ENCODE data around the gene AKAP13. TPM values are rescaled to one million over a fixed set of nuclear protein-coding genes. Genes with fewer than 3 reads are reported as not detected.
A peak's percentile ranks its signal among the peaks of the same experiment; 100 is the strongest.

The AKAP13 gene
- total RNA-seq, 4 donors from 2014 or later = 57.3 to 178 (median 81.5) TPM

DNA sequence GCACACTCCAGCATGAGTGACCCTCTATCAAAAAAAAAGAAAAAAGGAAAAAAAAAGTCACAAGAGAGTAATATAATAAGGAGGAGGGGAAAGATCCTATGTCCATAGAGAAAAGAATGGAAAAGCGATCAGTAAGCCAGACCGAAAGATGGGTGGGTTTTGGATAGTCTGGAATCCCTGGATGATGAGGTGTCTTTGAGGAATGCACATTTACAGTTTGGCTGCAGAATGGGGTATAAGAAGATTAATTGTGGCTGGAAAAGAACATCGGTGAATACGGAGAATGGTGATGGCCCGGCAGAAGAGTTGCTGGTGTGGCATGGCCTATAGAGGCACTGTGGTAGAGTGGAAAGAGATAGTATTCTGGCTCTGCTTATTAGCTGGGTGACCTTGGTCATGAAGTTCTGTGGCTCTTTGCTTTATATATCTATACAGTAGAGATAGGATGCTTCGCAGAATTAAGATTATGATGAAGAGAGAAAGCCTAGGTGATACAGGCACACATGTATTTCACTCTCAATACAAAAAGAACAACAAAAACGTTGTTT is 187.9 kb downstream of the AKAP13 start:
- peaks cover 0 to 18% (median 0%) of the 10 kb centered on the region in 3 donors for H3K4me1 ChIP-seq
- no peaks in the 10 kb centered on the region for H3K27me3 ChIP-seq
- no peaks in the 10 kb centered on the region for H3K9me3 ChIP-seq
- intact Hi-C loops (cut with DNase I) = no loop called here
- no peak overlapping the region for H3K4me3 ChIP-seq
- TF ChIP-seq, protein P1, sequence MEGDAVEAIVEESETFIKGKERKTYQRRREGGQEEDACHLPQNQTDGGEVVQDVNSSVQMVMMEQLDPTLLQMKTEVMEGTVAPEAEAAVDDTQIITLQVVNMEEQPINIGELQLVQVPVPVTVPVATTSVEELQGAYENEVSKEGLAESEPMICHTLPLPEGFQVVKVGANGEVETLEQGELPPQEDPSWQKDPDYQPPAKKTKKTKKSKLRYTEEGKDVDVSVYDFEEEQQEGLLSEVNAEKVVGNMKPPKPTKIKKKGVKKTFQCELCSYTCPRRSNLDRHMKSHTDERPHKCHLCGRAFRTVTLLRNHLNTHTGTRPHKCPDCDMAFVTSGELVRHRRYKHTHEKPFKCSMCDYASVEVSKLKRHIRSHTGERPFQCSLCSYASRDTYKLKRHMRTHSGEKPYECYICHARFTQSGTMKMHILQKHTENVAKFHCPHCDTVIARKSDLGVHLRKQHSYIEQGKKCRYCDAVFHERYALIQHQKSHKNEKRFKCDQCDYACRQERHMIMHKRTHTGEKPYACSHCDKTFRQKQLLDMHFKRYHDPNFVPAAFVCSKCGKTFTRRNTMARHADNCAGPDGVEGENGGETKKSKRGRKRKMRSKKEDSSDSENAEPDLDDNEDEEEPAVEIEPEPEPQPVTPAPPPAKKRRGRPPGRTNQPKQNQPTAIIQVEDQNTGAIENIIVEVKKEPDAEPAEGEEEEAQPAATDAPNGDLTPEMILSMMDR (IDR thresholded peaks at IDR 0.05) = no peak
- TF ChIP-seq POLR2A (IDR thresholded peaks at IDR 0.05) = no peak
- WGBS, 2 donors = 91 to 95% methylated on average over 7 of the region's 7 CpGs
- no peak overlapping the region for H3K27ac ChIP-seq
- H3K36me3 ChIP-seq = peaks cover 0 to 8% (median 0%) of the 10 kb centered on the region in 3 donors
- DNase-seq = no peak

- Histone ChIP-seq H3K27me3 (no peaks in the 10 kb centered on the region), H3K9me3 (no peaks in the 10 kb centered on the region), H3K27ac (peak overlapping the region in 1 of 4 donors; percentile 22), H3K4me3 (no peak overlapping the region), H3K4me1 (peaks cover 0 to 8% (median 0%) of the 10 kb centered on the region in 3 donors), H3K36me3 (peaks cover 0 to 12% (median 0%) of the 10 kb centered on the region in 3 donors)
- intact Hi-C loops (cut with DNase I) = no loop called here
- DNase-seq = no peak
- TF ChIP-seq, protein P1 (IDR thresholded peaks at IDR 0.05) = no peak
- no peak for TF ChIP-seq POLR2A (IDR thresholded peaks at IDR 0.05)
- WGBS, 2 donors = 86 to 94% methylated on average over 8 of the region's 8 CpGs
Measured at GRCh38 chr15:85570336-85570735, 189.9 kb downstream of the AKAP13 start.

- no peak for DNase-seq
- peaks cover 0 to 23% (median 0%) of the 10 kb centered on the region in 3 donors for H3K36me3 ChIP-seq
- H3K27ac ChIP-seq = no peak overlapping the region
- H3K9me3 ChIP-seq = no peaks in the 10 kb centered on the region
- TF ChIP-seq, protein P1 (IDR thresholded peaks at IDR 0.05) = no peak
- TF ChIP-seq POLR2A (IDR thresholded peaks at IDR 0.05) = no peak
- H3K4me1 ChIP-seq = peaks cover 0 to 4% (median 0%) of the 10 kb centered on the region in 3 donors
- intact Hi-C loops (cut with DNase I) = no loop called here
- H3K27me3 ChIP-seq = no peaks in the 10 kb centered on the region
- no peak overlapping the region for H3K4me3 ChIP-seq
- WGBS, 2 donors = 78 to 80% methylated on average over 1 of the region's 1 CpG
Measured at GRCh38 chr15:85571780-85572179, 191.4 kb downstream of the AKAP13 start.

- no peaks in the 10 kb centered on the region for H3K9me3 ChIP-seq
- intact Hi-C loops (cut with DNase I) = no loop called here
- DNase-seq = no peak
- no peaks in the 10 kb centered on the region for H3K27me3 ChIP-seq
- H3K4me1 ChIP-seq = peaks cover 12 to 33% (median 18%) of the 10 kb centered on the region in 3 donors
- peaks cover 0 to 53% (median 10%) of the 10 kb centered on the region in 3 donors for H3K36me3 ChIP-seq
- TF ChIP-seq, protein P1 (IDR thresholded peaks at IDR 0.05) = no peak
- no peak for TF ChIP-seq POLR2A (IDR thresholded peaks at IDR 0.05)
- 73 to 88% methylated on average over 3 of the region's 3 CpGs for WGBS, 2 donors
- no peak overlapping the region for H3K27ac ChIP-seq
- H3K4me3 ChIP-seq = no peak overlapping the region
Measured at GRCh38 chr15:85576392-85576791, 196.0 kb downstream of the AKAP13 start.

DNA sequence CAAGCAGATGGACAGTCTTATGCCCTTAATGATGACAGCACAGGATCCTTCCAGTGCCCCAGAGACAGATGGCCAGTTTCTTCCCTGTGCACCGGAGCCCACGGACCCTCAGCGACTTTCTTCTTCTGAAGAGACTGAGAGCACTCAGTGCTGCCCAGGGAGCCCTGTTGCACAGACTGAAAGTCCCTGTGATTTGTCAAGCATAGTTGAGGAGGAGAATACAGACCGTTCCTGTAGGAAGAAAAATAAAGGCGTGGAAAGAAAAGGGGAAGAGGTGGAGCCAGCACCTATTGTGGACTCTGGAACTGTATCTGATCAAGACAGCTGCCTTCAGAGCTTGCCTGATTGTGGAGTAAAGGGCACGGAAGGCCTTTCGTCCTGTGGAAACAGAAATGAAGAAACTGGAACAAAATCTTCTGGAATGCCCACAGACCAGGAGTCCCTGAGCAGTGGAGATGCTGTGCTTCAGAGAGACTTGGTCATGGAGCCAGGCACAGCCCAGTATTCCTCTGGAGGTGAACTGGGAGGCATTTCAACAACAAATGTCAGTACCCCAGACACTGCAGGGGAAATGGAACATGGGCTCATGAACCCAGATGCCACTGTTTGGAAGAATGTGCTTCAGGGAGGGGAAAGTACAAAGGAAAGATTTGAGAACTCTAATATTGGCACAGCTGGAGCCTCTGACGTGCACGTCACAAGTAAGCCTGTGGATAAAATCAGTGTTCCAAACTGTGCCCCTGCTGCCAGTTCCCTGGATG is 198.7 kb downstream of the AKAP13 start:
- intact Hi-C loops (cut with DNase I) = no loop called here
- 70 to 79% methylated on average over 6 to 8 of the region's 9 CpGs for WGBS, 2 donors
- Histone ChIP-seq H3K27me3 (no peaks in the 10 kb centered on the region), H3K9me3 (no peaks in the 10 kb centered on the region), H3K4me3 (peak overlapping the region in 1 of 4 donors; percentile 1), H3K27ac (peak overlapping the region; percentile 78 to 93 (median 90)), H3K4me1 (peaks cover 24 to 60% (median 27%) of the 10 kb centered on the region in 3 donors), H3K36me3 (peaks cover 0 to 61% (median 12%) of the 10 kb centered on the region in 3 donors)
- no peak for DNase-seq
- TF ChIP-seq POLR2A (IDR thresholded peaks at IDR 0.05) = peak in 1 of 4 donors; percentile 42
- TF ChIP-seq, protein P1 (IDR thresholded peaks at IDR 0.05) = peak in 1 of 6 experiments; percentile 6

Measured in esophagus squamous epithelium (tissue), 5 donors.